ENCODE measurements around the gene PSMD5.

- TF ChIP-seq CTCF (IDR thresholded peaks at IDR 0.05; ENCODE audit: insufficient read depth, low read length, poor library complexity, severe bottlenecking) (no peak), EZH2phosphoT487 (conservative IDR thresholded peaks at IDR 0.05; ENCODE audit: low read length) (no peak)
These were observed 32.9 kb upstream of the PSMD5 start for GRCh38 chr9:120875643-120875953.

All from SU-DHL-6 (cell line).